Muscle of arm (tissue), 14 donors: ENCODE data around the gene ATXN10. TPM values are rescaled to one million over a fixed set of nuclear protein-coding genes. Genes with fewer than 3 reads are reported as not detected.
"Not testable (repeated sequence)": the region's sequence is repeated elsewhere in the genome, so short reads cannot be mapped to it uniquely, and the experiment has no call there.

Experiments
- DNase-seq: peaks from one replicate; pipeline ENCODE4 v3.0.0-alpha.2; 2013
- long read RNA-seq, 11 donors: transcript quantifications; one replicate each; lab custom pipeline, GENCODE V29; 2026
- polyA plus RNA-seq, 12 donors: library from polyadenylated mRNA; unstranded; fragments of 120-200 nt; gene quantifications; one replicate each; pipeline ENCODE4 v1.2.1, GENCODE V29; 2013; ENCODE audit not compliant: insufficient read length in 12 of 12

ATXN10 gene
- 100 to 1,000 TPM in 10 of 12 donors, 10 to 100 TPM in 1, not detected in 1; 48.5 to 244 (median 208) TPM for polyA plus RNA-seq
- long read RNA-seq, donor 1, transcript ATXN10-201 (12 exons, 3,329 nt), result major isoform, 36 of 65 reads
- long read RNA-seq, donor 1, partial matches to known transcripts, result 27 of 65 reads
- long read RNA-seq, donor 1, other reads (novel, unspliced or antisense), result 0 of 65 reads
- long read RNA-seq, donor 2, transcript ATXN10-201 (12 exons, 3,329 nt), result major isoform, 45 of 62 reads
- long read RNA-seq, donor 2, partial matches to known transcripts, result 17 of 62 reads
- long read RNA-seq, donor 2, other reads (novel, unspliced or antisense), result 0 of 62 reads
- long read RNA-seq, donor 3, transcript ATXN10-201 (12 exons, 3,329 nt), result major isoform, 30 of 44 reads
- long read RNA-seq, donor 3, partial matches to known transcripts, result 14 of 44 reads
- long read RNA-seq, donor 3, other reads (novel, unspliced or antisense), result 0 of 44 reads
- long read RNA-seq, donor 4, transcript ATXN10-201 (12 exons, 3,329 nt), result major isoform, 18 of 31 reads
- long read RNA-seq, donor 4, partial matches to known transcripts, result 13 of 31 reads
- long read RNA-seq, donor 4, other reads (novel, unspliced or antisense), result 0 of 31 reads
- long read RNA-seq, donor 5, transcript ATXN10-201 (12 exons, 3,329 nt), result major isoform, 45 of 55 reads
- long read RNA-seq, donor 5, partial matches to known transcripts, result 10 of 55 reads
- long read RNA-seq, donor 5, other reads (novel, unspliced or antisense), result 0 of 55 reads
- long read RNA-seq, donor 6, transcript ATXN10-201 (12 exons, 3,329 nt), result major isoform, 21 of 28 reads
- long read RNA-seq, donor 6, partial matches to known transcripts, result 7 of 28 reads
- long read RNA-seq, donor 6, other reads (novel, unspliced or antisense), result 0 of 28 reads
- long read RNA-seq, donor 7, transcript ATXN10-201 (12 exons, 3,329 nt), result major isoform, 20 of 27 reads
- long read RNA-seq, donor 7, partial matches to known transcripts, result 7 of 27 reads
- long read RNA-seq, donor 7, other reads (novel, unspliced or antisense), result 0 of 27 reads
- long read RNA-seq, donor 8, transcript ATXN10-201 (12 exons, 3,329 nt), result major isoform, 46 of 64 reads
- long read RNA-seq, donor 8, partial matches to known transcripts, result 18 of 64 reads
- long read RNA-seq, donor 8, other reads (novel, unspliced or antisense), result 0 of 64 reads
- long read RNA-seq, donor 9, transcript ATXN10-201 (12 exons, 3,329 nt), result major isoform, 23 of 40 reads
- long read RNA-seq, donor 9, partial matches to known transcripts, result 17 of 40 reads
- long read RNA-seq, donor 9, other reads (novel, unspliced or antisense), result 0 of 40 reads
- long read RNA-seq, donor 10, transcript ATXN10-201 (12 exons, 3,329 nt), result major isoform, 49 of 55 reads
- long read RNA-seq, donor 10, partial matches to known transcripts, result 6 of 55 reads
- long read RNA-seq, donor 10, other reads (novel, unspliced or antisense), result 0 of 55 reads
- long read RNA-seq, donor 11, transcript ATXN10-201 (12 exons, 3,329 nt), result major isoform, 50 of 67 reads
- long read RNA-seq, donor 11, partial matches to known transcripts, result 17 of 67 reads
- long read RNA-seq, donor 11, other reads (novel, unspliced or antisense), result 0 of 67 reads

- DNase-seq, result peak; percentile 87
Measured at GRCh38 chr22:45671783-45672563, at the start of gene ATXN10. Gene ATXN10, plus strand, starts transcription at chr22:45671834. Its CDS starts 230 bp downstream, at chr22:45672064.

- DNase-seq, result no peak
Measured at GRCh38 chr22:45621836-45622600, 49.6 kb upstream of the ATXN10 start.

- not testable (repeated sequence) for DNase-seq
Measured at GRCh38 chr22:45623464-45624145, 48.0 kb upstream of the ATXN10 start.

GRCh38 chr22:45626198-45626651 lies 45.4 kb upstream of the ATXN10 start:
- DNase-seq, result no peak

GRCh38 chr22:45627489-45628233 lies 44.0 kb upstream of the ATXN10 start:
- DNase-seq, result no peak

- no peak for DNase-seq
Measured at GRCh38 chr22:45628515-45628914, 43.1 kb upstream of the ATXN10 start.

GRCh38 chr22:45629469-45630089 lies 42.1 kb upstream of the ATXN10 start:
- DNase-seq, result no peak

GRCh38 chr22:45630436-45630835 lies 41.2 kb upstream of the ATXN10 start:
- no peak for DNase-seq

- DNase-seq, result no peak
Measured at GRCh38 chr22:45631140-45631840, 40.3 kb upstream of the ATXN10 start.

- no peak for DNase-seq
Measured at GRCh38 chr22:45631841-45632238, 39.8 kb upstream of the ATXN10 start.

- DNase-seq, result no peak
Measured at GRCh38 chr22:45632791-45633515, 38.7 kb upstream of the ATXN10 start.

- no peak for DNase-seq
Measured at GRCh38 chr22:45636683-45637082, 35.0 kb upstream of the ATXN10 start.

- DNase-seq, result no peak
Measured at GRCh38 chr22:45638197-45638596, 33.4 kb upstream of the ATXN10 start.

GRCh38 chr22:45638834-45639746 lies 32.5 kb upstream of the ATXN10 start:
- DNase-seq, result no peak

- no peak for DNase-seq
Measured at GRCh38 chr22:45639747-45640102, 31.9 kb upstream of the ATXN10 start.
